K562 (cell line): ENCODE results near the gene ME3.

Experiments used
- BCL6 ChIP-seq: fragments of 250-450 bp; sonication (Bioruptor Pico); IDR thresholded peaks from 2 replicates; pipeline ENCODE4 v1.4.0; 2020
- CEBPB ChIP-seq: fragments of 450-650 bp; IDR thresholded peaks from 2 replicates; pipeline ENCODE4 v1.6.1; 2016; ENCODE audit warnings: missing genetic modification characterization, missing compliant biosample characterization
- CTCF ChIP-seq, 3 experiments: IDR thresholded peaks in 2 of 3; conservative IDR thresholded peaks in 1 of 3; 2 replicates each; pipeline ENCODE4 v1.5.1; 2011 to 2012; ENCODE audit warnings: low read length in 3 of 3, mild to moderate bottlenecking in 3 of 3, control low read depth in 2 of 3, improper control_type of control experiment in 1 of 3, inconsistent platforms in 1 of 3, low read depth in 1 of 3, mixed read lengths in 1 of 3, moderate library complexity in 1 of 3; ENCODE audit not compliant: insufficient read depth in 2 of 3
- EP300 ChIP-seq: IDR thresholded peaks from 2 replicates; pipeline ENCODE4 v1.6.1; 2012; ENCODE audit warnings: low read length, improper control_type of control experiment
- GTF2F1 ChIP-seq: IDR thresholded peaks from 2 replicates; pipeline ENCODE4 v1.6.1; 2011; ENCODE audit warnings: low read depth, low read length, improper control_type of control experiment
- HLTF ChIP-seq: fragments of 450-650 bp; IDR thresholded peaks from 2 replicates; pipeline ENCODE4 v1.6.1; 2016
- SPI1 ChIP-seq: IDR thresholded peaks from 2 replicates; pipeline ENCODE4 v1.6.1; 2011; ENCODE audit warnings: low read depth, low read length, control low read depth, borderline replicate concordance
- ZFP36 ChIP-seq: fragments of 150-350 bp; IDR thresholded peaks from 2 replicates; pipeline ENCODE4 v1.6.1; 2018; ENCODE audit warnings: low read length, low read depth; ENCODE audit not compliant: partially characterized antibody
- ZNF12 ChIP-seq: sonication (generic); formaldehyde crosslinking; IDR thresholded peaks from 2 replicates; pipeline ENCODE4 v1.4.0; 2020; ENCODE audit warnings: mild to moderate bottlenecking, missing genetic modification reagents
- ZNF655 ChIP-seq: fragments of 250-450 bp; sonication (Bioruptor Pico); IDR thresholded peaks from 2 replicates; pipeline ENCODE4 v1.5.0; 2021
- TF ChIP-seq, protein P1 (sequence below): sonication (generic); formaldehyde crosslinking; IDR thresholded peaks from 2 replicates; pipeline ENCODE4 v1.8.1; 2022; ENCODE audit warnings: missing genetic modification reagents
- TF ChIP-seq, protein P2 (sequence below): sonication (generic); formaldehyde crosslinking; IDR thresholded peaks from 2 replicates; pipeline ENCODE4 v1.9.0; 2022; ENCODE audit warnings: mild to moderate bottlenecking, missing genetic modification reagents

DNA sequence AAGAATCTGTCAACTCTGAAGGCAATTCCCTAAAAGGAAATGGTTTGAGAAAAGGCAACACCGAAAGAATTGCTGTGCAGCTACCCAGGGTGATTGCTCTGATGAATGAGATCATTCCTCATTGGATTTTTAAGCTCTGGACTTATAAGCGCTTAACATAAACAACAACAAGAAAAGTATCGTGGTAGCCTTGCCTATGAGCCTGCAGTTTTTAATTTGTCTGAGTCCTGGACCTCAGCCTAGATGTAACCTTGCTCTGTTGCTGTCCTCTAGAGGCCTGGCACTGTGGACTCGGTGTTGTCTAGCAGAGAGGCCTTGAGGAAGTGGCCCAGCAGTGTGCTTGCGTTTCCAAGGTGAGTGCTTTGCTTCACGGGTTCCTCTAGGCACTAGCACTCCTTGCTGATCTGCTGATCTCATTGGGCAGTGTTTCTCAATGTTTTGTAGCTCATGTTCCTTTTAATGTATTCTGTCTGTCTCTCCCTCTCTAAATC lies 277.3 kb downstream of the ME3 start:
- TF ChIP-seq CTCF (IDR thresholded peaks at IDR 0.05 in 2 of 3, conservative IDR thresholded peaks at IDR 0.05 in 1 of 3; ENCODE audit: insufficient read depth in 2 of 3, low read depth in 1 of 3, low read length in 3 of 3) (no peak; a peak in 1 of 6 replicates), HLTF (no peak), BCL6 (no peak), SPI1 (no peak), ZNF12 (no peak), CEBPB (no peak), GTF2F1 (no peak), EP300 (no peak), ZNF655 (CRISPR knock-in tag) (no peak), ZFP36 (no peak)
- TF ChIP-seq, protein P1, sequence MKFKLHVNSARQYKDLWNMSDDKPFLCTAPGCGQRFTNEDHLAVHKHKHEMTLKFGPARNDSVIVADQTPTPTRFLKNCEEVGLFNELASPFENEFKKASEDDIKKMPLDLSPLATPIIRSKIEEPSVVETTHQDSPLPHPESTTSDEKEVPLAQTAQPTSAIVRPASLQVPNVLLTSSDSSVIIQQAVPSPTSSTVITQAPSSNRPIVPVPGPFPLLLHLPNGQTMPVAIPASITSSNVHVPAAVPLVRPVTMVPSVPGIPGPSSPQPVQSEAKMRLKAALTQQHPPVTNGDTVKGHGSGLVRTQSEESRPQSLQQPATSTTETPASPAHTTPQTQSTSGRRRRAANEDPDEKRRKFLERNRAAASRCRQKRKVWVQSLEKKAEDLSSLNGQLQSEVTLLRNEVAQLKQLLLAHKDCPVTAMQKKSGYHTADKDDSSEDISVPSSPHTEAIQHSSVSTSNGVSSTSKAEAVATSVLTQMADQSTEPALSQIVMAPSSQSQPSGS (CRISPR knock-in tag), result no peak
- TF ChIP-seq, protein P2, sequence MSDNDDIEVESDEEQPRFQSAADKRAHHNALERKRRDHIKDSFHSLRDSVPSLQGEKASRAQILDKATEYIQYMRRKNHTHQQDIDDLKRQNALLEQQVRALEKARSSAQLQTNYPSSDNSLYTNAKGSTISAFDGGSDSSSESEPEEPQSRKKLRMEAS (CRISPR knock-in tag), result no peak
